ENCODE data around the gene TNFRSF21. TPM values are rescaled to one million over a fixed set of nuclear protein-coding genes. Genes with fewer than 3 reads are reported as not detected.

Gene TNFRSF21
- total RNA-seq, 4 donors from 2014 or later = 45.4 to 136 (median 73.4) TPM

- intact Hi-C loops (cut with DNase I; ENCODE audit: low total_unique reads) = loop anchor here (10.0 kb wide), 1 partner anchor 62 kb away; the partner anchor contains the start of gene TNFRSF21
- Histone ChIP-seq H3K4me1 (peaks cover 14 to 47% (median 27%) of the 10 kb centered on the region in 4 donors), H3K9me3 (no peaks in the 10 kb centered on the region), H3K4me3 (no peak overlapping the region), H3K36me3 (no peaks in the 10 kb centered on the region), H3K27ac (peak overlapping the region; percentile 61 to 80 (median 70)), H3K27me3 (no peaks in the 10 kb centered on the region)
- 36 to 63% methylated on average over 7 to 14 of the region's 14 CpGs for WGBS, 2 donors (ENCODE audit: low coverage in 1 of 2)
- peak; percentile 93 for DNase-seq
- TF ChIP-seq EP300 (IDR thresholded peaks at IDR 0.05; ENCODE audit: low read depth) (peak; percentile 92), POLR2AphosphoS5 (IDR thresholded peaks at IDR 0.05) (peak; percentile 81 to 90 (median 90)), CTCF (IDR thresholded peaks at IDR 0.05) (no peak)
- in situ Hi-C loops (cut with MboI; ENCODE audit: low pct_ligation_motif_present in 1 of 4, low pct_unique_long_range_greater_than_20kb in 1 of 4, low sequenced_read_pairs in 3 of 4) = loop anchor here in 1 of 4 donors (5.0 kb wide), 1 partner anchor 145 kb away; no protein-coding TSS in a partner anchor
Observed at GRCh38 chr6:47242483-47243386, 67.0 kb downstream of the TNFRSF21 start.

DNA sequence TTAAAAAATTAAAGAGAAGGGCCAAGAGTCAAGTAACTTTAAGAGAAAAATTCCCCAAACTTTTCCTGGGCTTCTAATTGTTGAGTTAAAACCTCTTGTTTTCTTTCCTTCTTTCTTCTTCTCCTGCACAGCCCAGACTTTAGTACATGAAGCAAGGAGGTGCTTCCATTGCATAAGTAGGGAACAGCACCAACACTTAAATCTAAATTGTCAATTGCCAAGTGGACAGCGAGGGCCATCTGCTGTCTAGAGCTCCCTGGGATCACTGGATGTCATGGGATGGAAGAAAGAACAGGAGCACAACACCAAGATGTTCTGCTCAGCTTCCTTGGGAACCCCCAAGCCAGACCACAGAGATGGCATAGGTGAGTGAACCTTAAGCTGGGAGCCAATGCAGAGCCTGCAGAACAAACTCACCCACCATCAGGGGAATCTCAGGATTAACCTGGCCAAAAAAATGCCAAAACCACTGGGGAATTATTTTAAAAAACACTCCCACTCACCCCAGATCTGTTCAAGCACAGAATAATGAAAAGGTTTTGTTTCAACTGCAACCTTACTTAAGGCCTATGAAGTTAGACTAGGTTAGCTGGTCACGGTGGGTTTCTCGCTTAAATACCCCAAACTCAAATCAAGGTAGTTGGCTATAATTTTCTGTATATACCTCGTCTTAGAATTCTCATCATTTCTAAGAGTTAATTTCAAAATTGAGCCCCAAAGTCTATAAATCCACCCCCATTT, 67.8 kb downstream of the TNFRSF21 start:
- TF ChIP-seq POLR2A (IDR thresholded peaks at IDR 0.05) (no peak), CTCF (IDR thresholded peaks at IDR 0.05) (no peak), POLR2AphosphoS5 (IDR thresholded peaks at IDR 0.05) (peak in 1 of 3 donors; percentile 8), EP300 (IDR thresholded peaks at IDR 0.05; ENCODE audit: low read depth) (no peak)
- H3K9me3 ChIP-seq = no peaks in the 10 kb centered on the region
- peak overlapping the region; percentile 61 to 80 (median 70) for H3K27ac ChIP-seq
- H3K4me1 ChIP-seq = peaks cover 15 to 47% (median 23%) of the 10 kb centered on the region in 4 donors
- no peaks in the 10 kb centered on the region for H3K27me3 ChIP-seq
- WGBS, 2 donors (ENCODE audit: low coverage in 1 of 2) = 60 to 63% methylated on average over 4 of the region's 4 CpGs
- in situ Hi-C loops (cut with MboI; ENCODE audit: low pct_ligation_motif_present in 1 of 4, low pct_unique_long_range_greater_than_20kb in 1 of 4, low sequenced_read_pairs in 3 of 4) (loop anchor here in 1 of 4 donors (5.0 kb wide), 1 partner anchor 145 kb away; no protein-coding TSS in a partner anchor), intact Hi-C loops (cut with DNase I; ENCODE audit: low total_unique reads) (loop anchor here (10.0 kb wide), 1 partner anchor 63 kb away; the partner anchor contains the start of gene TNFRSF21)
- no peaks in the 10 kb centered on the region for H3K36me3 ChIP-seq
- DNase-seq = no peak
- no peak overlapping the region for H3K4me3 ChIP-seq

GRCh38 chr6:47240277-47240890, 69.3 kb downstream of the TNFRSF21 start:
- in situ Hi-C loops (cut with MboI; ENCODE audit: low pct_ligation_motif_present in 1 of 4, low pct_unique_long_range_greater_than_20kb in 1 of 4, low sequenced_read_pairs in 3 of 4) = loop anchor here in 1 of 4 donors (5.0 kb wide), 1 partner anchor 143 kb away; no protein-coding TSS in a partner anchor
- H3K27ac ChIP-seq = no peak overlapping the region

More at GRCh38 chr6:47240277-47240890, 69.3 kb downstream of the TNFRSF21 start:
- DNase-seq = no peak
- WGBS, 2 donors (ENCODE audit: low coverage in 1 of 2) = 80 to 92% methylated on average over 4 to 5 of the region's 5 CpGs
- intact Hi-C loops (cut with DNase I; ENCODE audit: low total_unique reads) = loop anchor here (10.0 kb wide), 1 partner anchor 64 kb away; the partner anchor contains the start of gene TNFRSF21
- Histone ChIP-seq H3K4me1 (peaks cover 17 to 52% (median 32%) of the 10 kb centered on the region in 4 donors), H3K36me3 (no peaks in the 10 kb centered on the region), H3K27me3 (no peaks in the 10 kb centered on the region), H3K4me3 (no peak overlapping the region), H3K9me3 (no peaks in the 10 kb centered on the region)
- TF ChIP-seq POLR2AphosphoS5 (IDR thresholded peaks at IDR 0.05) = no peak
- no peak for TF ChIP-seq CTCF (IDR thresholded peaks at IDR 0.05)
- no peak for TF ChIP-seq EP300 (IDR thresholded peaks at IDR 0.05; ENCODE audit: low read depth)
- no peak for TF ChIP-seq POLR2A (IDR thresholded peaks at IDR 0.05)
